PC-3 (cell line): ENCODE data around the gene CADPS2. TPM values are rescaled to one million over a fixed set of nuclear protein-coding genes. Genes with fewer than 3 reads are reported as not detected.

Experiments used
- ATAC-seq: fragments of 200-7000 bp; cut with Tn5 transposase; 2 replicates; pipeline ENCODE4 v1.9.1; 2020; ENCODE audit warnings: mild to moderate bottlenecking, moderate library complexity
- BruUV-seq: library from RNA; stranded (reverse); fragments of 400-500 nt; replicated peaks from 2 replicates; lab custom pipeline; 2021; lab: Mats Ljungman, UMichigan
- CTCF ChIA-PET: fragments of 300-600 bp; sonication (Branson Sonifier 250); formaldehyde crosslinking; loops from one replicate; lab custom pipeline; 2022; ENCODE audit warnings: antibody characterized with exemption; lab: Charles Lee
- POLR2A ChIA-PET: fragments of 300-600 bp; sonication (Branson Sonifier 250); formaldehyde crosslinking; loops from one replicate; lab custom pipeline; 2022; ENCODE audit warnings: antibody characterized with exemption; ENCODE audit not compliant: unreplicated experiment; lab: Charles Lee
- DNase-seq: peaks from one replicate; pipeline ENCODE4 v3.0.0-alpha.2; 2015
- H2AFZ ChIP-seq: fragments of 300-600 bp; sonication (generic); 2 replicates; pipeline ENCODE4 v1.6.0; 2016; ENCODE audit warnings: antibody characterized with exemption, low read length
- H3F3A ChIP-seq: fragments of 300-600 bp; sonication (generic); one replicate; pipeline ENCODE4 v1.6.0; 2017; ENCODE audit warnings: antibody characterized with exemption, low read length, control low read depth, mild to moderate bottlenecking; ENCODE audit not compliant: unreplicated experiment
- H3K27ac ChIP-seq: fragments of 300-600 bp; sonication (generic); 2 replicates; pipeline ENCODE4 v1.5.1; 2016; ENCODE audit warnings: mild to moderate bottlenecking, low read length
- H3K27me3 ChIP-seq: fragments of 300-600 bp; sonication (generic); 2 replicates; pipeline ENCODE4 v1.6.1; 2016; ENCODE audit warnings: low read length, mixed read lengths
- H3K36me3 ChIP-seq: fragments of 300-600 bp; sonication (generic); 2 replicates; pipeline ENCODE4 v1.6.1; 2016; ENCODE audit warnings: low read depth, mixed run types, low read length, mixed read lengths
- H3K4me1 ChIP-seq: fragments of 300-600 bp; sonication (generic); 2 replicates; pipeline ENCODE4 v1.5.1; 2016; ENCODE audit warnings: low read length; ENCODE audit not compliant: insufficient read depth
- H3K4me2 ChIP-seq: fragments of 300-600 bp; sonication (generic); 2 replicates; pipeline ENCODE4 v1.6.0; 2016; ENCODE audit warnings: low read length
- H3K4me3 ChIP-seq: fragments of 300-600 bp; sonication (generic); 2 replicates; pipeline ENCODE4 v1.5.1; 2016; ENCODE audit warnings: mild to moderate bottlenecking, low read length, mixed read lengths
- H3K79me2 ChIP-seq: fragments of 300-600 bp; sonication (generic); 2 replicates; pipeline ENCODE4 v1.6.1; 2017; ENCODE audit warnings: low read length, mixed read lengths
- H3K9ac ChIP-seq: fragments of 300-600 bp; sonication (generic); 2 replicates; pipeline ENCODE4 v1.6.0; 2016; ENCODE audit warnings: mild to moderate bottlenecking, low read length
- H3K9me2 ChIP-seq: fragments of 300-600 bp; sonication (generic); replicated peaks from 2 replicates; pipeline ENCODE4 v1.6.1; 2016; ENCODE audit warnings: mixed run types, low read length, mixed read lengths
- H3K9me3 ChIP-seq: fragments of 300-600 bp; sonication (generic); 2 replicates; pipeline ENCODE4 v1.6.1; 2016; ENCODE audit warnings: low read length, mixed read lengths
- H4K20me1 ChIP-seq: fragments of 300-600 bp; sonication (generic); 2 replicates; pipeline ENCODE4 v1.6.1; 2016; ENCODE audit warnings: low read length, mixed read lengths
- CTCF ChIP-seq: fragments of 300-600 bp; sonication (generic); conservative IDR thresholded peaks from 2 replicates; pipeline ENCODE4 v1.5.1; 2017; ENCODE audit warnings: antibody characterized with exemption, low read depth, mild to moderate bottlenecking, low read length
- EZH2 ChIP-seq: fragments of 300-600 bp; sonication (generic); IDR thresholded peaks from one replicate; pipeline ENCODE4 v1.6.1; 2017; ENCODE audit warnings: antibody characterized with exemption, mild to moderate bottlenecking, low read length; ENCODE audit not compliant: unreplicated experiment
- EZH2phosphoT487 ChIP-seq: fragments of 300-600 bp; sonication (generic); IDR thresholded peaks from 2 replicates; pipeline ENCODE4 v1.6.1; 2018; ENCODE audit warnings: mild to moderate bottlenecking, antibody characterized with exemption, low read length, borderline replicate concordance
- intact Hi-C: fragments of 100-400 bp; cut with micrococcal nuclease; formaldehyde crosslinking; loops from 2 replicates; pipeline ENCODE4 v1.9.0; 2023
- total RNA-seq: library from RNA; depleted of rRNA; stranded (reverse); fragments of >200 nt; gene quantifications from 2 replicates; pipeline ENCODE4 v1.2.3, GENCODE V29; 2014

The CADPS2 gene
- total RNA-seq, 1 experiment from 2014 or later, result 9.4 TPM

- Histone ChIP-seq H3K27me3 (no peaks in the 10 kb centered on the region), H3F3A (no peaks in the 10 kb centered on the region), H3K36me3 (no peaks in the 10 kb centered on the region), H2AFZ (no peak overlapping the region), H3K4me1 (no peaks in the 10 kb centered on the region), H4K20me1 (no peaks in the 10 kb centered on the region), H3K27ac (no peak overlapping the region), H3K4me2 (no peak overlapping the region), H3K9ac (no peak overlapping the region), H3K9me2 (no peaks in the 10 kb centered on the region), H3K4me3 (no peak overlapping the region), H3K79me2 (no peaks in the 10 kb centered on the region), H3K9me3 (no peaks in the 10 kb centered on the region)
- no peak for DNase-seq
- POLR2A ChIA-PET, result no interaction called here
- CTCF ChIA-PET, result no interaction called here
- BruUV-seq, result no TSS peak
- TF ChIP-seq CTCF (no peak), EZH2 (no peak), EZH2phosphoT487 (no peak)
- intact Hi-C loops, result no loop called here
- no peak for ATAC-seq
Measured at GRCh38 chr7:122407195-122407594, 479.1 kb downstream of the CADPS2 start.

GRCh38 chr7:122403113-122403512, 483.1 kb downstream of the CADPS2 start:
- Histone ChIP-seq H3K9me3 (no peaks in the 10 kb centered on the region), H3K27me3 (no peaks in the 10 kb centered on the region), H3K79me2 (no peaks in the 10 kb centered on the region), H3K4me1 (no peaks in the 10 kb centered on the region), H3K9ac (no peak overlapping the region), H3K36me3 (no peaks in the 10 kb centered on the region), H4K20me1 (no peaks in the 10 kb centered on the region), H3K27ac (no peak overlapping the region), H3K9me2 (no peaks in the 10 kb centered on the region), H2AFZ (no peak overlapping the region), H3K4me3 (no peak overlapping the region), H3K4me2 (no peak overlapping the region), H3F3A (no peaks in the 10 kb centered on the region)
- ChIA-PET CTCF (no interaction called here), POLR2A (no interaction called here)
- DNase-seq, result no peak
- BruUV-seq, result no TSS peak
- intact Hi-C loops, result no loop called here
- TF ChIP-seq EZH2phosphoT487, result no peak
- TF ChIP-seq EZH2, result no peak
- no peak for TF ChIP-seq CTCF
- no peak for ATAC-seq

GRCh38 chr7:122402235-122402634, 484.0 kb downstream of the CADPS2 start:
- H3K9me2 ChIP-seq, result no peaks in the 10 kb centered on the region
- ChIA-PET POLR2A (no interaction called here), CTCF (no interaction called here)
- H2AFZ ChIP-seq, result no peak overlapping the region
- H3F3A ChIP-seq, result no peaks in the 10 kb centered on the region
- H4K20me1 ChIP-seq, result no peaks in the 10 kb centered on the region
- H3K4me1 ChIP-seq, result no peaks in the 10 kb centered on the region
- no peak overlapping the region for H3K4me3 ChIP-seq
- H3K4me2 ChIP-seq, result no peak overlapping the region
- TF ChIP-seq EZH2 (no peak), CTCF (no peak), EZH2phosphoT487 (no peak)
- no TSS peak for BruUV-seq
- no peak for DNase-seq
- H3K9ac ChIP-seq, result no peak overlapping the region
- H3K36me3 ChIP-seq, result no peaks in the 10 kb centered on the region
- no peaks in the 10 kb centered on the region for H3K27me3 ChIP-seq
- H3K9me3 ChIP-seq, result no peaks in the 10 kb centered on the region
- H3K27ac ChIP-seq, result no peak overlapping the region
- no peaks in the 10 kb centered on the region for H3K79me2 ChIP-seq
- no peak for ATAC-seq
- intact Hi-C loops, result no loop called here
